ENCODE data around the gene CYFIP2. TPM values are rescaled to one million over a fixed set of nuclear protein-coding genes. Genes with fewer than 3 reads are reported as not detected.

Gene CYFIP2
- total and polyA plus RNA-seq, 2 donors from 2014 or later: 128 to 217 TPM

DNA sequence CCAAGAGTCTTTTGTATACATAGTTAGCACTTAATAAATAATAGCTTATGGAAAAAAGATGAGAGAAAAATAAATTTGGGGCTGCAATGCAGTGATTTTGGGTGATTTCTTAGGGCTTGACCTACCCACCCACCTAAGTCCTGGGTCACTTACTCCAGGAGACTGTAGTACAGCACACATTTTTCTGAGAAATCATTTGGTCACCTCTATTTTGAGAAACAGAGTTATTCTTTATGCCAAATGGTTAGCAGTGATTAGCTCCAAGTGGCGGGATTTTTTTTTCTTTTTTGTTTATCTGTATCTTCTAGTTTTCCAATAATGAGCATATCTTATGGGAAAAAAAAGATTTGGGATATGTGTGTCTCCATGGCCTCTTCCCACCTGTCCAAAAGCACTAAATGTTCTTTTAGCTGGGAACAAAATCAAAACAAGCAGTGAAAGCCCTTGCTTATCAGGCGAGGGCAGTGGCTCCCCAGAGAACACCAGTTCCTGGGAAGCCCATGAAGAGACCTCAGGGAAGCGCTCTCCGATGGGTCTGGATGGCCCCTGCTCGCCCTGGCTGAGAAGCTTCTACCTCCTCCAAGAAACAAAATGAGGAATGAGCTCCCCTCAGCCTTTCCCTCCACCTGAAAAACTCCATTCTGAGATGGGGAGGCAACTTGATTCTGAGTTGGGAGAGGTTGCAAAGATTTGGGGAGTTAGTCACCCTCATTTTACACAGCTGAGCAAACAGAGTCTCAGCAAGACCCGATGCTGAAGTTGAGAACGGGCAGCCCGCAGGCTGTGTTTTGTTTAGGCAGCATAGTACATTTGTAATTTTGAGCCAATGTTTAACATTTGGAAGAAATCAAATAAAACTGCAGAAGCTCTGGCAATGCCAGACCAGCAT is 69.9 kb downstream of the CYFIP2 start:
- intact Hi-C loops (cut with DNase I): no loop called here
- no peak for DNase-seq

DNA sequence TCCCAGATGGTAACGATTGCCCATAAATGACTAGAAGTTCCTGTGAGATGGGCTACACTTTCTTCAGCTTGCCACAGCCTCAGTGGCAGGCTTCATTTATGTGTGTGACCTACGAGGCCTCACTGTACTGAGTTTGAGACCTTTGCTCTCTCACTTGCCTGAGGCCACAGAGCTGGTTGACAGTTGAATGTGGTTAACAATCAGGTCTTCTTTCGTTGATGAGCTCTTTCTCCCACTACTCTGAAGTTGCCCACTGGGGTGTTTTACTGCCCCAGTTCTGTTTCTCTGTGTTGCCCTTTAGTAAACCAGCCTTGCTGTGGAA is 70.5 kb downstream of the CYFIP2 start:
- peaks cover 2 to 71% (median 40%) of the 10 kb centered on the region in 3 donors for H3K36me3 ChIP-seq (ENCODE audit: control insufficient read depth in 2 of 3, insufficient read depth in 3 of 3, low read length in 3 of 3)
- TF ChIP-seq, protein P1, sequence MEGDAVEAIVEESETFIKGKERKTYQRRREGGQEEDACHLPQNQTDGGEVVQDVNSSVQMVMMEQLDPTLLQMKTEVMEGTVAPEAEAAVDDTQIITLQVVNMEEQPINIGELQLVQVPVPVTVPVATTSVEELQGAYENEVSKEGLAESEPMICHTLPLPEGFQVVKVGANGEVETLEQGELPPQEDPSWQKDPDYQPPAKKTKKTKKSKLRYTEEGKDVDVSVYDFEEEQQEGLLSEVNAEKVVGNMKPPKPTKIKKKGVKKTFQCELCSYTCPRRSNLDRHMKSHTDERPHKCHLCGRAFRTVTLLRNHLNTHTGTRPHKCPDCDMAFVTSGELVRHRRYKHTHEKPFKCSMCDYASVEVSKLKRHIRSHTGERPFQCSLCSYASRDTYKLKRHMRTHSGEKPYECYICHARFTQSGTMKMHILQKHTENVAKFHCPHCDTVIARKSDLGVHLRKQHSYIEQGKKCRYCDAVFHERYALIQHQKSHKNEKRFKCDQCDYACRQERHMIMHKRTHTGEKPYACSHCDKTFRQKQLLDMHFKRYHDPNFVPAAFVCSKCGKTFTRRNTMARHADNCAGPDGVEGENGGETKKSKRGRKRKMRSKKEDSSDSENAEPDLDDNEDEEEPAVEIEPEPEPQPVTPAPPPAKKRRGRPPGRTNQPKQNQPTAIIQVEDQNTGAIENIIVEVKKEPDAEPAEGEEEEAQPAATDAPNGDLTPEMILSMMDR (IDR thresholded peaks at IDR 0.05; ENCODE audit: borderline replicate concordance, extremely low read depth, insufficient read depth): no peak
- H3K4me3 ChIP-seq (ENCODE audit: low read length in 3 of 3): no peak overlapping the region
- DNase-seq (no peak), FAIRE-seq (no peak)
- H3K4me1 ChIP-seq (ENCODE audit: control insufficient read depth in 2 of 3, insufficient read depth in 2 of 3, low read depth in 1 of 3, low read length in 3 of 3): no peaks in the 10 kb centered on the region
- H3K27ac ChIP-seq (ENCODE audit: low read depth in 2 of 2, low read length in 2 of 2): no peak overlapping the region
- intact Hi-C loops (cut with DNase I): no loop called here
- H3K9me3 ChIP-seq (ENCODE audit: control insufficient read depth in 2 of 3, insufficient read depth in 1 of 3, low read length in 3 of 3): no peaks in the 10 kb centered on the region
- H3K9ac ChIP-seq (ENCODE audit: low read length in 3 of 3): no peak overlapping the region
- no peaks in the 10 kb centered on the region for H3K27me3 ChIP-seq (ENCODE audit: control insufficient read depth, insufficient read depth, low read length)

More for the DNA sequence above, 69.9 kb downstream of the CYFIP2 start:
- Histone ChIP-seq H3K4me3 (ENCODE audit: low read length in 3 of 3) (no peak overlapping the region), H3K9ac (ENCODE audit: low read length in 3 of 3) (no peak overlapping the region), H3K36me3 (ENCODE audit: control insufficient read depth in 2 of 3, insufficient read depth in 3 of 3, low read length in 3 of 3) (peaks cover 2 to 71% (median 36%) of the 10 kb centered on the region in 3 donors), H3K4me1 (ENCODE audit: control insufficient read depth in 2 of 3, insufficient read depth in 2 of 3, low read depth in 1 of 3, low read length in 3 of 3) (no peaks in the 10 kb centered on the region), H3K27me3 (ENCODE audit: control insufficient read depth, insufficient read depth, low read length) (no peaks in the 10 kb centered on the region), H3K9me3 (ENCODE audit: control insufficient read depth in 2 of 3, insufficient read depth in 1 of 3, low read length in 3 of 3) (no peaks in the 10 kb centered on the region), H3K27ac (ENCODE audit: low read depth in 2 of 2, low read length in 2 of 2) (peak overlapping the region in 1 of 2 donors; percentile 1)
- TF ChIP-seq, protein P1 (IDR thresholded peaks at IDR 0.05; ENCODE audit: borderline replicate concordance, extremely low read depth, insufficient read depth): no peak
- no peak for FAIRE-seq

DNA sequence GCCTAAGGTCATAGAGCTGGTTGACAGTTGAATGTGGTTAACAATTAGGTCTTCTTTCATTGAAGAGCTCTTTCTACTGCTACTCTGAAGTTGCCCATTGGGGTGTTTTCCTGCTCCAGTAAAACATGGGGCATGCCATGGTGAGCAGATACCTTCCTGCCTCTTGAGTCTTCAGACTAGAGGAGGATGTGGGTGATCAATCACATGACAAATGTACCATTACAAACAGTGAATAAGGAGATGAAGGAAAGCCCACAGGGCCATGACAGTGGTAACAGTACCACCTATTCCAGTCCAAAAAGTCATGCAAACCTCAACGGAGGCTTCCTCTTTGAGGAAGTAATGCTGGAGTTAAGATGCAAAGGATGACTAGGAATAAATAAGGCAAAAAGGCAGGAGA is 73.5 kb downstream of the CYFIP2 start:
- Histone ChIP-seq H3K4me1 (ENCODE audit: control insufficient read depth in 2 of 3, insufficient read depth in 2 of 3, low read depth in 1 of 3, low read length in 3 of 3) (peaks cover 0 to 6% (median 0%) of the 10 kb centered on the region in 3 donors), H3K9me3 (ENCODE audit: control insufficient read depth in 2 of 3, insufficient read depth in 1 of 3, low read length in 3 of 3) (no peaks in the 10 kb centered on the region), H3K4me3 (ENCODE audit: low read length in 3 of 3) (no peak overlapping the region), H3K27me3 (ENCODE audit: control insufficient read depth, insufficient read depth, low read length) (no peaks in the 10 kb centered on the region), H3K27ac (ENCODE audit: low read depth in 2 of 2, low read length in 2 of 2) (no peak overlapping the region), H3K9ac (ENCODE audit: low read length in 3 of 3) (no peak overlapping the region), H3K36me3 (ENCODE audit: control insufficient read depth in 2 of 3, insufficient read depth in 3 of 3, low read length in 3 of 3) (peaks cover 0 to 63% (median 35%) of the 10 kb centered on the region in 3 donors)
- no peak for FAIRE-seq
- TF ChIP-seq, protein P1 (IDR thresholded peaks at IDR 0.05; ENCODE audit: borderline replicate concordance, extremely low read depth, insufficient read depth): no peak
- no peak for DNase-seq
- intact Hi-C loops (cut with DNase I): no loop called here

Data from kidney (tissue), 14 donors.